ENCODE data around the gene CDK8. TPM values are rescaled to one million over a fixed set of nuclear protein-coding genes. Genes with fewer than 3 reads are reported as not detected.

Gene CDK8
- total RNA-seq, 5 donors from 2014 or later (not counting 1 experiment from before 2014, with no cell fraction given) = 9.2 to 13.5 (median 12.1) TPM

DNA sequence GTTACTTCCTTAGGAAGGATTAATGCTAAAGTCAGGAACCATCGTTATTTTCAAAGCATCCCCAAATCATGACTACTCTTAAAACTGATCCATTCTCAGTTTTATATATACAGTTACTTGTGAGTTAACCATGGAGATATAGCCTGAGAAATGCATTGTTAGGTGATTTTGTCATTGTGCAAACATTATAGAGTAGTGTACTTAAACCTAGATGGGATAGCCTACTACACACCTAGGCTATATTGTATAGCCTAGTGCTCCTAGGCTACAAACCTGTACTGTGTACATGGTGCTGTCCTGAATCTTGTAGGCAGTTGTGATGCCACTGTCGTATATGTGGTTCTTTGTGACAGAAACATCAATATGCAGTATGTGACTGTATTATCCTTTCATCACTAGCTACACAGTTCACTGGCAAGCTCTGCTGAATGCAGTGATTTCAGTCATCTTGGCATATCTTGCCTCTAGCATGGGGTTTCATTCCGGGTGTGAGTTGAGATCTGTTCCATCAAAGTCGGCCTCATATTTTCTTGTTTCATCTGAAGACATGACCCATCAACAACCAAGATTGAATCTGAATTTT, 45.3 kb downstream of the CDK8 start:
- no peak overlapping the region for H3K27ac Mint-ChIP-seq
- H3K27me3 Mint-ChIP-seq = no peaks in the 10 kb centered on the region
- H3K4me1 Mint-ChIP-seq = peaks cover 75 to 84% (median 75%) of the 10 kb centered on the region in 3 donors
- peaks cover 0 to under 1% (median 0%) of the 10 kb centered on the region in 3 donors for H3K9me3 Mint-ChIP-seq
- peaks cover 14% of the 10 kb centered on the region for H3K36me3 Mint-ChIP-seq
- no CpG with 5 or more reads among the region's 4 CpGs for whole genome bisulfite sequencing (ENCODE audit: insufficient coverage)
- Histone ChIP-seq H3K36me3 (ENCODE audit: control insufficient read depth in 2 of 2, extremely low read depth in 1 of 2, insufficient read depth in 1 of 2, low read length in 1 of 2) (no peaks in the 10 kb centered on the region), H3K27me3 (replicated peaks in 1 of 2; ENCODE audit: control insufficient read depth in 2 of 2, extremely low read depth in 1 of 2, insufficient read depth in 2 of 2, low read length in 1 of 2) (no peaks in the 10 kb centered on the region), H3K9me3 (peaks cover 2% of the 10 kb centered on the region), H3K4me1 (ENCODE audit: control insufficient read depth in 1 of 2, extremely low read depth in 1 of 2, insufficient read depth in 2 of 2, low read length in 2 of 2) (no peaks in the 10 kb centered on the region), H3K27ac (ENCODE audit: low read length) (no peak overlapping the region), H3K4me3 (ENCODE audit: control insufficient read depth in 1 of 2, extremely low read depth in 1 of 2, low read length in 1 of 2) (no peak overlapping the region)
- DNase-seq = no peak
- POLR2A ChIA-PET = interaction anchor here in 1 of 2 donors (0.5 kb wide), 1 partner anchor 1543 kb away, joined by 3 read pairs; no protein-coding TSS in a partner anchor
- CTCF ChIA-PET = no interaction called here
- ATAC-seq (replicated peaks in 1 of 4) = no peak
- no peak overlapping the region for H3K4me3 Mint-ChIP-seq

DNA sequence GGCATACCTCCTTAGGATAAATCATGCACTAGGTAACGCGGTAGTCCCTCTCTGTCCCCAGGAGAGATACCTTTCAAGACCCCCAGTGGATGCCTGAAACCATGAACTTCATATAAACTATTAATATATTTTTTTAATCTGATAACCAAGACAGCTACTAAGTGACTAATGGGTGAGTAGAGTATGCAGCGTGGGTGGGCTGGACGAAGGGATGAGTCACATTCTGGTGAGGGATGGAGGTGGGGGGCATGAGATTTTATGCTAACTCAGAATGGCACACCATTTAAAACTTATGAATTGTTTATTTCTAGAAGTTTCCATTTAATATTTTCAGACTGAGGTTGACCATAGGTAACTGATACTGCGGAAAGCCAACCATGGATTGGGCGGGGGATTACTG, 46.2 kb downstream of the CDK8 start:
- Histone ChIP-seq H3K4me1 (ENCODE audit: control insufficient read depth in 1 of 2, extremely low read depth in 1 of 2, insufficient read depth in 2 of 2, low read length in 2 of 2) (no peaks in the 10 kb centered on the region), H3K36me3 (ENCODE audit: control insufficient read depth in 2 of 2, extremely low read depth in 1 of 2, insufficient read depth in 1 of 2, low read length in 1 of 2) (no peaks in the 10 kb centered on the region), H3K9me3 (peaks cover 2% of the 10 kb centered on the region), H3K27ac (ENCODE audit: low read length) (no peak overlapping the region), H3K4me3 (ENCODE audit: control insufficient read depth in 1 of 2, extremely low read depth in 1 of 2, low read length in 1 of 2) (no peak overlapping the region), H3K27me3 (replicated peaks in 1 of 2; ENCODE audit: control insufficient read depth in 2 of 2, extremely low read depth in 1 of 2, insufficient read depth in 2 of 2, low read length in 1 of 2) (no peaks in the 10 kb centered on the region)
- Mint-ChIP-seq H3K36me3 (peaks cover 16% of the 10 kb centered on the region), H3K9me3 (no peaks in the 10 kb centered on the region), H3K27ac (no peak overlapping the region), H3K4me3 (no peak overlapping the region), H3K27me3 (no peaks in the 10 kb centered on the region), H3K4me1 (peaks cover 73 to 84% (median 74%) of the 10 kb centered on the region in 3 donors)
- WGBS (ENCODE audit: insufficient coverage) = no CpG with 5 or more reads among the region's 6 CpGs
- DNase-seq (no peak), ATAC-seq (replicated peaks in 1 of 4) (no peak)
- ChIA-PET CTCF (no interaction called here), POLR2A (no interaction called here)

DNA sequence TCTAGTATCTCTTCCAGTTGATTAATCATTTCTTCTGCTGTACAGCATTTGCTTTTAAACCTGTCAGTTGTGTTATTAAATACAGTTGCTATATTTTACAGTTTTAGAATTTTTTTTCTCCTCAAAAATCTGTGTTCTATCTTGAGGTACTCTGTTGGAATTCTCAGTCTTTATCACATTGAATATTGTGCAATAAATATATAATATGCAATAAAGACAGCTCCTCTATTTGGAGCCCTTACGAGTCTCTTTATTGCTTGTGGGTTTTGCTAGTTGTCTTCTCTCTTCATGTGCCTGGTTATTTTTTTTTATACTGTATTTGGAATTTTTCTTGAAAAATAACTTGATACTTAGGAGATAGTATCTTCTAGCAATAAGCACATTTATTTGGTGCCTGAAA, 51.7 kb downstream of the CDK8 start:
- Histone ChIP-seq H3K9me3 (no peaks in the 10 kb centered on the region), H3K27ac (ENCODE audit: low read length) (no peak overlapping the region), H3K4me1 (ENCODE audit: control insufficient read depth in 1 of 2, extremely low read depth in 1 of 2, insufficient read depth in 2 of 2, low read length in 2 of 2) (no peaks in the 10 kb centered on the region), H3K36me3 (ENCODE audit: control insufficient read depth in 2 of 2, extremely low read depth in 1 of 2, insufficient read depth in 1 of 2, low read length in 1 of 2) (no peaks in the 10 kb centered on the region), H3K27me3 (replicated peaks in 1 of 2; ENCODE audit: control insufficient read depth in 2 of 2, extremely low read depth in 1 of 2, insufficient read depth in 2 of 2, low read length in 1 of 2) (no peaks in the 10 kb centered on the region), H3K4me3 (ENCODE audit: control insufficient read depth in 1 of 2, extremely low read depth in 1 of 2, low read length in 1 of 2) (no peak overlapping the region)
- H3K4me3 Mint-ChIP-seq = no peak overlapping the region
- H3K36me3 Mint-ChIP-seq = peaks cover 21% of the 10 kb centered on the region
- peaks cover 0 to 4% (median 0%) of the 10 kb centered on the region in 3 donors for H3K9me3 Mint-ChIP-seq
- POLR2A ChIA-PET = interaction anchor here in 1 of 2 donors (0.7 kb wide), 1 partner anchor 52 kb away, joined by 3 read pairs; no protein-coding TSS in a partner anchor
- no peaks in the 10 kb centered on the region for H3K27me3 Mint-ChIP-seq
- WGBS (ENCODE audit: insufficient coverage) = no CpG with 5 or more reads among the region's 1 CpG
- CTCF ChIA-PET = no interaction called here
- H3K4me1 Mint-ChIP-seq = peaks cover 59 to 74% (median 61%) of the 10 kb centered on the region in 3 donors
- DNase-seq (no peak), ATAC-seq (replicated peaks in 1 of 4) (no peak)
- H3K27ac Mint-ChIP-seq = no peak overlapping the region

DNA sequence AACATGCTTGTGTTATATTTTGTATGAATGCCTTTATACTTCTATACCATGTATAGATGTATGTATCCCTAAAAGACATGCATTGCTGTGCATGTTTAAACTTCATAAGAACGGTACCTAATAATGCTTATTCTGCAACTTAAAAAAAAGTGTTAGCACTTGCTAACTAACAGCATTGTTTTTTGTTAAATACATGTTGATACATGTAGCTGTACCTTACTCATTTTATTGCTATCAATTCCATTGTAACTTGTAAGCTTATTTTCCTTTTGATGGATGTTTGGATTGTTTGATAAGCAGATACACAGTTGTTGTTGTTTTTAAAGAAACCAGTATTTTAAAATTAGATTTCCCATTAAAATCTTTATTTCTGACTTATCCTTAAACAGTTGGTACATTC, 53.8 kb downstream of the CDK8 start:
- no peak for DNase-seq
- Histone ChIP-seq H3K9me3 (no peaks in the 10 kb centered on the region), H3K27ac (ENCODE audit: low read length) (no peak overlapping the region), H3K4me1 (ENCODE audit: control insufficient read depth in 1 of 2, extremely low read depth in 1 of 2, insufficient read depth in 2 of 2, low read length in 2 of 2) (no peaks in the 10 kb centered on the region), H3K27me3 (replicated peaks in 1 of 2; ENCODE audit: control insufficient read depth in 2 of 2, extremely low read depth in 1 of 2, insufficient read depth in 2 of 2, low read length in 1 of 2) (no peaks in the 10 kb centered on the region), H3K4me3 (ENCODE audit: control insufficient read depth in 1 of 2, extremely low read depth in 1 of 2, low read length in 1 of 2) (no peak overlapping the region), H3K36me3 (ENCODE audit: control insufficient read depth in 2 of 2, extremely low read depth in 1 of 2, insufficient read depth in 1 of 2, low read length in 1 of 2) (no peaks in the 10 kb centered on the region)
- peaks cover 45 to 59% (median 50%) of the 10 kb centered on the region in 3 donors for H3K4me1 Mint-ChIP-seq
- peaks cover 0 to 4% (median 0%) of the 10 kb centered on the region in 3 donors for H3K9me3 Mint-ChIP-seq
- no CpG with 5 or more reads among the region's 1 CpG for WGBS (ENCODE audit: insufficient coverage)
- no peak for ATAC-seq (replicated peaks in 1 of 4)
- H3K4me3 Mint-ChIP-seq = no peak overlapping the region
- CTCF ChIA-PET = no interaction called here
- H3K36me3 Mint-ChIP-seq = peaks cover 30% of the 10 kb centered on the region
- no peak overlapping the region for H3K27ac Mint-ChIP-seq
- POLR2A ChIA-PET = no interaction called here
- H3K27me3 Mint-ChIP-seq = no peaks in the 10 kb centered on the region

- no peaks in the 10 kb centered on the region for H3K27me3 Mint-ChIP-seq
- H3K4me3 Mint-ChIP-seq = no peak overlapping the region
- Histone ChIP-seq H3K4me3 (ENCODE audit: control insufficient read depth in 1 of 2, extremely low read depth in 1 of 2, low read length in 1 of 2) (no peak overlapping the region), H3K4me1 (ENCODE audit: control insufficient read depth in 1 of 2, extremely low read depth in 1 of 2, insufficient read depth in 2 of 2, low read length in 2 of 2) (no peaks in the 10 kb centered on the region), H3K9me3 (no peaks in the 10 kb centered on the region), H3K36me3 (ENCODE audit: control insufficient read depth in 2 of 2, extremely low read depth in 1 of 2, insufficient read depth in 1 of 2, low read length in 1 of 2) (no peaks in the 10 kb centered on the region), H3K27ac (ENCODE audit: low read length) (no peak overlapping the region), H3K27me3 (replicated peaks in 1 of 2; ENCODE audit: control insufficient read depth in 2 of 2, extremely low read depth in 1 of 2, insufficient read depth in 2 of 2, low read length in 1 of 2) (no peaks in the 10 kb centered on the region)
- ATAC-seq (replicated peaks in 1 of 4) (no peak), DNase-seq (no peak)
- peaks cover 47 to 59% (median 50%) of the 10 kb centered on the region in 3 donors for H3K4me1 Mint-ChIP-seq
- peaks cover 35% of the 10 kb centered on the region for H3K36me3 Mint-ChIP-seq
- ChIA-PET CTCF (interaction anchor here (0.7 to 1.2 kb wide), 2 partner anchors 24 to 124 kb away, joined by 3 read pairs; no protein-coding TSS in a partner anchor), POLR2A (interaction anchor here in 1 of 2 donors (0.5 kb wide), 1 partner anchor 856 kb away, joined by 6 read pairs; no protein-coding TSS in a partner anchor)
- peaks cover 0 to 4% (median 0%) of the 10 kb centered on the region in 3 donors for H3K9me3 Mint-ChIP-seq
- H3K27ac Mint-ChIP-seq = no peak overlapping the region
These were observed 54.3 kb downstream of the CDK8 start for GRCh38 chr13:26308250-26308649.

DNA sequence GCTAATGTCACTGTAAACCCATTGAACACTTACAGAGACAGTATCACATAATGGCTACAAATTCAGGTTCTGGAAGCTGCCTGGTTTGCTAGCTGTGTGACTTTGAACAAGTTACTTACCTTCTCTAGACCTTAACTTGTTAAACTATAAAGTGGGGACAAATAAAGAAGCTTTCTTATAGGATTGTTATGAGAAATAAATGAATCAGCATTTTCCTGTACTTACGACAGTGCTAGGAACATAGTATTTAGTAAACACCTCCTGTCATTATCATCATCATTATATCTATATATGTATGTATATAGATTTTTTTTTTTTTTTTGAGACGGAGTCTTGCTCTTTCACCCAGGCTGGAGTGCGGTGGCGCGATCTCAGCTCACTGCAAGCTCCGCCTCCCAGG, 54.9 kb downstream of the CDK8 start:
- no peak overlapping the region for H3K4me3 Mint-ChIP-seq
- H3K27ac ChIP-seq (ENCODE audit: low read length) = no peak overlapping the region
- no peaks in the 10 kb centered on the region for H3K9me3 ChIP-seq
- no peaks in the 10 kb centered on the region for H3K36me3 ChIP-seq (ENCODE audit: control insufficient read depth in 2 of 2, extremely low read depth in 1 of 2, insufficient read depth in 1 of 2, low read length in 1 of 2)
- H3K27me3 Mint-ChIP-seq = no peaks in the 10 kb centered on the region
- ATAC-seq (replicated peaks in 1 of 4) (no peak), DNase-seq (no peak)
- CTCF ChIA-PET = interaction anchor here (0.6 to 1.2 kb wide), 3 partner anchors 25 to 207 kb away, joined by 3 to 4 read pairs (median 3); no protein-coding TSS in a partner anchor
- H3K9me3 Mint-ChIP-seq = peaks cover 0 to 4% (median 0%) of the 10 kb centered on the region in 3 donors
- H3K4me3 ChIP-seq (ENCODE audit: control insufficient read depth in 1 of 2, extremely low read depth in 1 of 2, low read length in 1 of 2) = no peak overlapping the region
- H3K36me3 Mint-ChIP-seq = peaks cover 35% of the 10 kb centered on the region
- H3K27ac Mint-ChIP-seq = no peak overlapping the region
- no CpG with 5 or more reads among the region's 6 CpGs for WGBS (ENCODE audit: insufficient coverage)
- no peaks in the 10 kb centered on the region for H3K27me3 ChIP-seq (replicated peaks in 1 of 2; ENCODE audit: control insufficient read depth in 2 of 2, extremely low read depth in 1 of 2, insufficient read depth in 2 of 2, low read length in 1 of 2)
- POLR2A ChIA-PET = interaction anchor here (0.5 kb wide), 2 partner anchors 35 to 855 kb away, joined by 4 to 6 read pairs; no protein-coding TSS in a partner anchor
- H3K4me1 ChIP-seq (ENCODE audit: control insufficient read depth in 1 of 2, extremely low read depth in 1 of 2, insufficient read depth in 2 of 2, low read length in 2 of 2) = no peaks in the 10 kb centered on the region
- H3K4me1 Mint-ChIP-seq = peaks cover 47 to 59% (median 48%) of the 10 kb centered on the region in 3 donors

All from T-cell (primary cell).